Measurements from ENCODE around the gene NOTCH1. TPM values are rescaled to one million over a fixed set of nuclear protein-coding genes. Genes with fewer than 3 reads are reported as not detected.
A peak's percentile ranks its signal among the peaks of the same experiment; 100 is the strongest.

The NOTCH1 gene
- total and polyA plus RNA-seq, 2 of the 8 experiments (the other 6 are each of a cell fraction or from before 2014, with no cell fraction given): 6.9 to 55.6 TPM

DNA sequence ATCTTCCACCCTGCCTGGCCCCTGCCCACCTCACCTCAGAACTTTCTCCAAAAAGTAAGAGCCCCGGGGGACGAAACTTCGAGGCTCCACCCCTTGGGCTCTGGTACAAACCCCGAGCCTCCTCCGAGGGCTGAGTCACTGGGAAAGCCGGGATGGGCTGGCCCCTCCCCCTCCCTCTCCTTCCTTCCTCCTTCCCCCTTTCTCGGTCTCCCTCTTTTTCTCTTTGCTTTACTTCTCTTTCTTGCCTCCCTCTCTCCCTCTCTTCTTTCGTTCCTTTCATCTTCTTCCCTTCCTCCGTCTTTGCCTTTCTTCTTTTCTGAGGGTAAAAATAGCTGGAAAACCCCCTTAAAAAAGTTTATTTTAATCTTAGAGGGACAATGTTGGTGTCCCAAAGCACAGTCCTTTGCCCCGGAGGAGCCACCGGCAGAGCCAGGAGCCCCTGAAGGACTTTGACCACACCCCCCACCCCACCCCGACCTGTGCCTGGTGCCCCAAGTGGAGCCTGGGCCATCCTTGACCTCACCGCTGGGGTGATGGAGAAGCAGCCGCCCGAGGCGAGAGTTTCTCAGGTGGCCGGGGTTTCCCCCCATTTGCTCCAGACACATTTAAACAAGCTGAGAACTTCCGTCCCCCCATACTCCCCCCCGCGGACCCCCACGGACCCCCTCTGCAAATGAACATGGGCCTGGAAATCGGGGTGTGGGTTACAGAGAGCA lies 5.7 kb upstream of the NOTCH1 start:
- H2BK12ac ChIP-seq (ENCODE audit: low read depth, low read length): no peak overlapping the region
- no peaks in the 10 kb centered on the region for H3K9me3 ChIP-seq (ENCODE audit: insufficient read depth in 2 of 2, low read depth in 1 of 2, low read length in 1 of 2)
- peak overlapping the region in 1 of 2 experiments; percentile 6; a peak in 1 of 4 replicates for H3K4me2 ChIP-seq (ENCODE audit: insufficient read depth in 1 of 2, low read depth in 2 of 2, low read length in 2 of 2)
- H2AFZ ChIP-seq (ENCODE audit: low read length): no peak overlapping the region
- no peak overlapping the region; the same call in 1 of the 2 replicates for H4K8ac ChIP-seq (ENCODE audit: extremely low read depth, insufficient read depth, low read length)
- H3K14ac ChIP-seq (ENCODE audit: insufficient read length): no peak overlapping the region
- H2BK5ac ChIP-seq (ENCODE audit: low read depth, low read length): no peak overlapping the region; the same call in 1 of the 2 replicates
- no peaks in the 10 kb centered on the region for H3K79me2 ChIP-seq (ENCODE audit: control insufficient read depth in 1 of 2, insufficient read depth in 2 of 2, low read length in 2 of 2)
- H3K4ac ChIP-seq (replicated peaks; ENCODE audit: insufficient read length, low read depth, low read length): no peak overlapping the region
- TF ChIP-seq SP1 (IDR thresholded peaks at IDR 0.05; ENCODE audit: low read depth, low read length) (peak; percentile 50; the same call in 1 of the 2 replicates), JUND (IDR thresholded peaks at IDR 0.05; ENCODE audit: low read length) (peak; percentile 62), CREB1 (IDR thresholded peaks at IDR 0.05) (no peak)
- peak overlapping the region in 1 of 4 experiments; percentile 17; a peak in 1 of 8 replicates for H3K4me3 ChIP-seq (ENCODE audit: extremely low read depth in 1 of 4, insufficient read depth in 2 of 4, low read depth in 3 of 4, low read length in 4 of 4)
- no peaks in the 10 kb centered on the region for H3K79me1 ChIP-seq (ENCODE audit: low read depth, low read length)
- no peak overlapping the region for H3K56ac ChIP-seq (replicated peaks; ENCODE audit: insufficient read length, low read depth, low read length)
- peaks cover 3% of the 10 kb centered on the region; the same call in 1 of the 2 replicates for H3K23me2 ChIP-seq (ENCODE audit: low read depth, low read length)
- peaks cover 3 to 50% (median 33%) of the 10 kb centered on the region in 4 experiments for H3K4me1 ChIP-seq (replicated peaks in 1 of 4; ENCODE audit: control insufficient read depth in 3 of 4, insufficient read depth in 4 of 4, low read length in 3 of 4)
- no peak overlapping the region for H2BK120ac ChIP-seq (replicated peaks; ENCODE audit: low read depth, low read length)
- H3K9ac ChIP-seq (replicated peaks in 1 of 4; ENCODE audit: extremely low read depth in 1 of 4, low read depth in 3 of 4, low read length in 3 of 4): no peak overlapping the region
- H3K23ac ChIP-seq (ENCODE audit: insufficient read length): no peak overlapping the region
- no peak overlapping the region for H2BK15ac ChIP-seq (ENCODE audit: low read length)
- H4K5ac ChIP-seq (ENCODE audit: insufficient read length, low read depth, low read length): no peak overlapping the region
- H4K20me1 ChIP-seq (replicated peaks in 1 of 2; ENCODE audit: control insufficient read depth in 1 of 2, insufficient read depth in 2 of 2, low read length in 2 of 2): no peaks in the 10 kb centered on the region
- DNase-seq (ENCODE audit: low read depth in 1 of 2, low spot score in 2 of 2) (peak in 1 of 2 experiments; percentile 74), FAIRE-seq (no peak)
- WGBS, 2 experiments (ENCODE audit: extremely low coverage in 1 of 2, insufficient coverage in 1 of 2, insufficient read length in 1 of 2, insufficient replicate concordance in 2 of 2, low coverage in 1 of 2, low lambda C conversion rate in 2 of 2, missing lambda C conversion rate in 1 of 2): 43% methylated on average over 22 of the region's 22 CpGs; no CpG with 5 or more reads in 1 of the 2 experiments
- H4K91ac ChIP-seq (replicated peaks; ENCODE audit: insufficient read length, low read length): no peak overlapping the region
- H2AK5ac ChIP-seq (ENCODE audit: low read depth, low read length): no peak overlapping the region
- H3K18ac ChIP-seq (ENCODE audit: extremely low read depth, low read length): no peak overlapping the region; the same call in 1 of the 2 replicates
- CTCF ChIA-PET (ENCODE audit: partially characterized antibody): interaction anchor here (0.8 to 2.0 kb wide), 8 partner anchors 11 to 78 kb away, joined by 3 to 6 read pairs (median 3); no protein-coding TSS in a partner anchor
- H3K27me3 ChIP-seq (replicated peaks in 1 of 4; ENCODE audit: control insufficient read depth in 3 of 4, extremely low read depth in 1 of 4, insufficient read depth in 3 of 4, low read length in 3 of 4): peaks cover 0 to 2% (median 0%) of the 10 kb centered on the region in 4 experiments; a peak in 3 of 7 replicates
- no peaks in the 10 kb centered on the region for H3K36me3 ChIP-seq (ENCODE audit: control insufficient read depth in 2 of 4, insufficient read depth in 4 of 4, low read length in 3 of 4)
- no peak overlapping the region for H2BK20ac ChIP-seq (ENCODE audit: low read length)
- no peak overlapping the region for H3K27ac ChIP-seq (ENCODE audit: low read depth, low read length)
- POLR2A ChIA-PET (ENCODE audit: partially characterized antibody): interaction anchor here (0.8 to 1.8 kb wide), 8 partner anchors 11 to 57 kb away, joined by 3 to 8 read pairs (median 4); no protein-coding TSS in a partner anchor
